SK-N-SH (cell line): ENCODE results near the gene SLC7A14. TPM values are rescaled to one million over a fixed set of nuclear protein-coding genes. Genes with fewer than 3 reads are reported as not detected.
A peak's percentile ranks its signal among the peaks of the same experiment; 100 is the strongest.

Experiments used
- CTCF ChIA-PET: fragments of 300-600, 350-600 bp; formaldehyde crosslinking; extraction: SDS; loops from one replicate; lab custom pipeline; 2021; lab: Yijun Ruan, JAX
- POLR2A ChIA-PET: fragments of 350-600 bp; sonication (Branson Sonifier 250); formaldehyde crosslinking; extraction: SDS; loops from one replicate; lab custom pipeline; 2020; ENCODE audit warnings: antibody characterized with exemption, inconsistent platforms; lab: Yijun Ruan, JAX
- DNase-seq: peaks from one replicate; pipeline ENCODE4 v3.0.0; 2012
- H2AFZ ChIP-seq: fragments of 200-600 bp; sonication (generic); 2 replicates; pipeline ENCODE4 v1.8.1; 2016; ENCODE audit warnings: antibody characterized with exemption, mild to moderate bottlenecking, low read depth
- H3F3A ChIP-seq: fragments of 200-600 bp; sonication (generic); replicated peaks from 2 replicates; pipeline ENCODE3; 2016; ENCODE audit warnings: antibody characterized with exemption, mild to moderate bottlenecking; ENCODE audit not compliant: insufficient read depth
- H3K27ac ChIP-seq, 2 experiments: fragments of 200-500 bp in 1 of 2; fragments of 200-600 bp in 1 of 2; sonication (Bioruptor generic) in 1 of 2; sonication (generic), shearing (Covaris generic) in 1 of 2; 2 replicates each; pipeline versions ENCODE4 v1.5.1 to v1.6.1; 2014 to 2016; ENCODE audit warnings: low read depth in 2 of 2, inconsistent platforms in 1 of 2, low read length in 1 of 2, mild to moderate bottlenecking in 1 of 2, mixed read lengths in 1 of 2
- H3K27me3 ChIP-seq: fragments of 200-600 bp; sonication (generic), shearing (Covaris generic); 2 replicates; pipeline ENCODE4 v1.6.1; 2016; ENCODE audit warnings: mixed run types; ENCODE audit not compliant: insufficient read depth
- H3K36me3 ChIP-seq, 2 experiments: fragments of 200-500 bp in 1 of 2; fragments of 200-600 bp in 1 of 2; sonication (Bioruptor generic) in 1 of 2; sonication (generic) in 1 of 2; replicated peaks in 1 of 2; 2 replicates each; pipeline versions ENCODE3 to v1.5.1; 2014 to 2016; ENCODE audit warnings: low read length in 1 of 2, mild to moderate bottlenecking in 1 of 2; ENCODE audit not compliant: insufficient read depth in 2 of 2, control insufficient read depth in 1 of 2
- H3K4me1 ChIP-seq, 2 experiments: fragments of 200-500 bp in 1 of 2; fragments of 200-600 bp in 1 of 2; sonication (Bioruptor generic) in 1 of 2; sonication (generic), shearing (Covaris generic) in 1 of 2; 2 replicates each; pipeline versions ENCODE4 v1.5.1 to v1.6.1; 2014 to 2016; ENCODE audit warnings: low read depth in 1 of 2, low read length in 1 of 2, mixed run types in 1 of 2; ENCODE audit not compliant: insufficient read depth in 2 of 2, control insufficient read depth in 1 of 2
- H3K4me2 ChIP-seq: fragments of 200-600 bp; sonication (generic), shearing (Covaris generic); 2 replicates; pipeline ENCODE4 v1.6.1; 2017; ENCODE audit warnings: mixed run types
- H3K4me3 ChIP-seq, 2 experiments: fragments of 200-500 bp in 1 of 2; fragments of 200-600 bp in 1 of 2; sonication (Bioruptor generic) in 1 of 2; sonication (generic), shearing (Covaris generic) in 1 of 2; 2 replicates each; pipeline versions ENCODE4 v1.5.1 to v1.8.1; 2014 to 2016; ENCODE audit warnings: low read depth in 2 of 2, inconsistent platforms in 1 of 2, low read length in 1 of 2, mild to moderate bottlenecking in 1 of 2, mixed read lengths in 1 of 2, moderate library complexity in 1 of 2
- H3K79me2 ChIP-seq: fragments of 200-600 bp; sonication (generic); 2 replicates; pipeline ENCODE4 v1.8.1; 2017; ENCODE audit warnings: mild to moderate bottlenecking; ENCODE audit not compliant: insufficient read depth
- H3K9ac ChIP-seq: fragments of 200-600 bp; sonication (generic); 2 replicates; pipeline ENCODE4 v1.6.1; 2017; ENCODE audit warnings: mixed run types
- H3K9me2 ChIP-seq: fragments of 200-600 bp; sonication (generic); 2 replicates; pipeline ENCODE4 v1.6.1; 2017; ENCODE audit warnings: mixed run types
- H3K9me3 ChIP-seq: fragments of 200-600 bp; sonication (generic); 2 replicates; pipeline ENCODE4 v1.6.1; 2017; ENCODE audit warnings: mixed run types, mild to moderate bottlenecking, moderate library complexity
- H4K20me1 ChIP-seq: fragments of 200-600 bp; sonication (generic); 2 replicates; pipeline ENCODE4 v1.6.1; 2017; ENCODE audit warnings: mild to moderate bottlenecking, mixed run types; ENCODE audit not compliant: insufficient read depth
- MEF2A ChIP-seq: IDR thresholded peaks from 2 replicates; pipeline ENCODE4 v1.4.0; 2012; ENCODE audit warnings: low read depth, borderline replicate concordance
- MXI1 ChIP-seq: IDR thresholded peaks from 2 replicates; pipeline ENCODE4 v1.6.1; 2012; ENCODE audit warnings: mild to moderate bottlenecking, low read depth, low read length, improper control_type of control experiment
- POLR2AphosphoS5 ChIP-seq: IDR thresholded peaks from 2 replicates; pipeline ENCODE4 v1.6.1; 2012; ENCODE audit warnings: low read depth, low read length
- TCF12 ChIP-seq: IDR thresholded peaks from 2 replicates; pipeline ENCODE4 v1.4.0; 2012
- WGBS: methylation state at CpG from one replicate; pipeline ENCODE4 v1.1.6; 2017; ENCODE audit warnings: low lambda C conversion rate; 5-methylcytosine and 5-hydroxymethylcytosine counted together
- polyA plus RNA-seq, 3 experiments: library from polyadenylated mRNA; depleted of rRNA; stranded (reverse); fragments of >200 nt; gene quantifications; 2 replicates each; pipeline ENCODE4 v1.2.3, GENCODE V29; 2012
- TF ChIP-seq, protein P1 (sequence below): fragments of 150-350 bp; IDR thresholded peaks from 2 replicates; pipeline ENCODE4 v1.6.1; 2016; ENCODE audit warnings: mild to moderate bottlenecking, low read depth, low read length
- TF ChIP-seq, protein P2 (sequence below): IDR thresholded peaks from 2 replicates; pipeline ENCODE4 v1.6.1; 2012; ENCODE audit warnings: mild to moderate bottlenecking, low read depth, low read length, moderate library complexity

Gene SLC7A14
- polyA plus RNA-seq, 1 of the 3 experiments (the other 2 are of a cell fraction) = 2.5 TPM

DNA sequence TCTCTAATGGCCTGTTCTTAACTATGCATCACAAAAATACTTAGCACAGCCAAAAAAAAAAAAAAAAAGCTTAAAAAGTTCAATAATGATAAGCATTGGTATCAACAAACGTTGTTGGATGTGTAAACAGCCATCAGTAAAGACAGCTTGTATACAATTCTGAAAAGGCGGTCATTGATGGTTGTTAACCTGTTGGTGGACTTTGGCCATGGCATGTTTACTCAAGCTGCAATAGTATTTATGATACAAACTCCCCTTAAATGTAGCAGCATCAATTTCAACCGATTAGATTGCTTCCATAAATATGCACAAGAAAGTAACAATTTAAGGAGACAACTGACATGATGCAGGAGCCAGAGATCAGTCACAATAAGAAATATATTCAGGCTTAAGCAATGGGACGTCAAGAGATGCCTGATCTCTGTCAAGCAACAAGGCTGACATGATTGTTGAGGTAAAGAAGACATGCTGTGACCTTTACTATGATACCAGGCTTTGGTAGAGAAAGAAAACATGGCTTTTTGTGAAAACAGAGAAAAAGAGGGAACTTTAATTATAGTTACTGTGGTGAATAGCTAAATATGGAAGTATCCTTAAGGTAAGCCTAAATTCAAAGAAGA lies 14.2 kb upstream of the SLC7A14 start (continued):
- TF ChIP-seq, protein P1, sequence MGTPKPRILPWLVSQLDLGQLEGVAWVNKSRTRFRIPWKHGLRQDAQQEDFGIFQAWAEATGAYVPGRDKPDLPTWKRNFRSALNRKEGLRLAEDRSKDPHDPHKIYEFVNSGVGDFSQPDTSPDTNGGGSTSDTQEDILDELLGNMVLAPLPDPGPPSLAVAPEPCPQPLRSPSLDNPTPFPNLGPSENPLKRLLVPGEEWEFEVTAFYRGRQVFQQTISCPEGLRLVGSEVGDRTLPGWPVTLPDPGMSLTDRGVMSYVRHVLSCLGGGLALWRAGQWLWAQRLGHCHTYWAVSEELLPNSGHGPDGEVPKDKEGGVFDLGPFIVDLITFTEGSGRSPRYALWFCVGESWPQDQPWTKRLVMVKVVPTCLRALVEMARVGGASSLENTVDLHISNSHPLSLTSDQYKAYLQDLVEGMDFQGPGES = no peak

- H3K9me3 ChIP-seq = no peaks in the 10 kb centered on the region
- WGBS = 72% methylated on average over 1 of the region's 1 CpG
- no peak for TF ChIP-seq MXI1
- no peak overlapping the region for H3K27ac ChIP-seq
- H3K4me2 ChIP-seq = no peak overlapping the region
- CTCF ChIA-PET = interaction anchor here (0.9 to 2.9 kb wide), 3 partner anchors 10 to 213 kb away, joined by 3 to 9 read pairs (median 5); partner anchors contain the start of gene SLC7A14
- no peaks in the 10 kb centered on the region for H3K9me2 ChIP-seq
- no peaks in the 10 kb centered on the region for H4K20me1 ChIP-seq
- H3K79me2 ChIP-seq = no peaks in the 10 kb centered on the region
- no peak overlapping the region for H2AFZ ChIP-seq
- peaks cover 10% of the 10 kb centered on the region for H3F3A ChIP-seq
- H3K27me3 ChIP-seq = no peaks in the 10 kb centered on the region
- H3K36me3 ChIP-seq = no peaks in the 10 kb centered on the region
- H3K4me1 ChIP-seq = peaks cover 0 to 3% of the 10 kb centered on the region in 2 experiments; a peak in 1 of 4 replicates
- H3K4me3 ChIP-seq = no peak overlapping the region
- no peak for DNase-seq
- POLR2A ChIA-PET = no interaction called here
- no peak overlapping the region for H3K9ac ChIP-seq
These were observed 13.2 kb upstream of the SLC7A14 start for GRCh38 chr3:170599091-170599490.

- H3K9me3 ChIP-seq = no peaks in the 10 kb centered on the region
- H2AFZ ChIP-seq = no peak overlapping the region
- H4K20me1 ChIP-seq = no peaks in the 10 kb centered on the region
- H3K79me2 ChIP-seq = no peaks in the 10 kb centered on the region
- no peak overlapping the region for H3K4me3 ChIP-seq
- no peaks in the 10 kb centered on the region for H3K36me3 ChIP-seq
- H3F3A ChIP-seq = peaks cover 10% of the 10 kb centered on the region
- peak overlapping the region in 1 of 2 experiments; percentile 39; a peak in 1 of 4 replicates for H3K27ac ChIP-seq
- TF ChIP-seq TCF12 = 0 out of 2 replicates have a peak, but pooled peaks have one; percentile 9
- TF ChIP-seq POLR2AphosphoS5 = no peak
- 0 out of 2 replicates have a peak, but pooled peaks have one; percentile 16 for TF ChIP-seq MEF2A
- TF ChIP-seq, protein P2, sequence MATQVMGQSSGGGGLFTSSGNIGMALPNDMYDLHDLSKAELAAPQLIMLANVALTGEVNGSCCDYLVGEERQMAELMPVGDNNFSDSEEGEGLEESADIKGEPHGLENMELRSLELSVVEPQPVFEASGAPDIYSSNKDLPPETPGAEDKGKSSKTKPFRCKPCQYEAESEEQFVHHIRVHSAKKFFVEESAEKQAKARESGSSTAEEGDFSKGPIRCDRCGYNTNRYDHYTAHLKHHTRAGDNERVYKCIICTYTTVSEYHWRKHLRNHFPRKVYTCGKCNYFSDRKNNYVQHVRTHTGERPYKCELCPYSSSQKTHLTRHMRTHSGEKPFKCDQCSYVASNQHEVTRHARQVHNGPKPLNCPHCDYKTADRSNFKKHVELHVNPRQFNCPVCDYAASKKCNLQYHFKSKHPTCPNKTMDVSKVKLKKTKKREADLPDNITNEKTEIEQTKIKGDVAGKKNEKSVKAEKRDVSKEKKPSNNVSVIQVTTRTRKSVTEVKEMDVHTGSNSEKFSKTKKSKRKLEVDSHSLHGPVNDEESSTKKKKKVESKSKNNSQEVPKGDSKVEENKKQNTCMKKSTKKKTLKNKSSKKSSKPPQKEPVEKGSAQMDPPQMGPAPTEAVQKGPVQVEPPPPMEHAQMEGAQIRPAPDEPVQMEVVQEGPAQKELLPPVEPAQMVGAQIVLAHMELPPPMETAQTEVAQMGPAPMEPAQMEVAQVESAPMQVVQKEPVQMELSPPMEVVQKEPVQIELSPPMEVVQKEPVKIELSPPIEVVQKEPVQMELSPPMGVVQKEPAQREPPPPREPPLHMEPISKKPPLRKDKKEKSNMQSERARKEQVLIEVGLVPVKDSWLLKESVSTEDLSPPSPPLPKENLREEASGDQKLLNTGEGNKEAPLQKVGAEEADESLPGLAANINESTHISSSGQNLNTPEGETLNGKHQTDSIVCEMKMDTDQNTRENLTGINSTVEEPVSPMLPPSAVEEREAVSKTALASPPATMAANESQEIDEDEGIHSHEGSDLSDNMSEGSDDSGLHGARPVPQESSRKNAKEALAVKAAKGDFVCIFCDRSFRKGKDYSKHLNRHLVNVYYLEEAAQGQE = no peak
- TF ChIP-seq, all 33 proteins: peak for 2
- DNase-seq = peak; percentile 26
- H3K9ac ChIP-seq = no peak overlapping the region
- H3K4me2 ChIP-seq = no peak overlapping the region
- no peaks in the 10 kb centered on the region for H3K9me2 ChIP-seq
- peaks cover 0 to 3% of the 10 kb centered on the region in 2 experiments; a peak in 1 of 4 replicates for H3K4me1 ChIP-seq
- POLR2A ChIA-PET = interaction anchor here (2.0 kb wide), 1 partner anchor 12 kb away, joined by 6 read pairs; the partner anchor contains the start of gene SLC7A14
- CTCF ChIA-PET = interaction anchor here (0.8 to 2.9 kb wide), 3 partner anchors 11 to 93 kb away, joined by 3 to 9 read pairs (median 4); partner anchors contain the start of gene SLC7A14
- no peaks in the 10 kb centered on the region for H3K27me3 ChIP-seq
These were observed 12.2 kb upstream of the SLC7A14 start for GRCh38 chr3:170598091-170598502.
